IMR-90 (cell line): Measurements from ENCODE around the gene SYT6. TPM values are rescaled to one million over a fixed set of nuclear protein-coding genes. Genes with fewer than 3 reads are reported as not detected.

ENCODE experiments used
- ATAC-seq: fragments of 200-7000 bp; cut with Tn5 transposase; 2 replicates; pipeline ENCODE4 v1.9.1; 2020; ENCODE audit warnings: low read depth, mild to moderate bottlenecking, moderate library complexity
- BruUV-seq: library from RNA; stranded (reverse); fragments of 400-500 nt; replicated peaks from 2 replicates; lab custom pipeline; 2021; lab: Mats Ljungman, UMichigan
- CTCF ChIA-PET: fragments of 300-600 bp; formaldehyde crosslinking; extraction: SDS; loops from one replicate; lab custom pipeline; 2021; ENCODE audit warnings: antibody characterized with exemption; lab: Yijun Ruan, JAX
- POLR2A ChIA-PET: fragments of 300-600 bp; sonication (Branson Sonifier 250); formaldehyde crosslinking; loops from one replicate; lab custom pipeline; 2022; ENCODE audit warnings: antibody characterized with exemption; ENCODE audit not compliant: unreplicated experiment; lab: Charles Lee
- DNase-seq: peaks from one replicate; pipeline ENCODE4 v3.0.0; 2013
- H2AFZ ChIP-seq: replicated peaks from 2 replicates; pipeline ENCODE3; 2013; ENCODE audit warnings: low read length, mild to moderate bottlenecking; ENCODE audit not compliant: poor library complexity
- H2AK5ac ChIP-seq: 2 replicates; pipeline ENCODE4 v1.6.1; 2013; ENCODE audit warnings: low read depth, low read length, inconsistent platforms
- H2AK9ac ChIP-seq: replicated peaks from 2 replicates; pipeline ENCODE3; 2013; ENCODE audit warnings: mild to moderate bottlenecking, low read depth, low read length, moderate library complexity; ENCODE audit not compliant: poor library complexity
- H2BK120ac ChIP-seq: 2 replicates; pipeline ENCODE4 v1.6.1; 2013; ENCODE audit warnings: low read depth, low read length, inconsistent platforms
- H2BK15ac ChIP-seq: 3 replicates; pipeline ENCODE4 v1.6.1; 2013; ENCODE audit warnings: low read depth, low read length, inconsistent platforms
- H2BK20ac ChIP-seq: 2 replicates; pipeline ENCODE4 v1.6.1; 2013; ENCODE audit warnings: low read depth, mild to moderate bottlenecking, inconsistent platforms, low read length, moderate library complexity
- H2BK5ac ChIP-seq: 2 replicates; pipeline ENCODE4 v1.6.1; 2013; ENCODE audit warnings: mild to moderate bottlenecking, low read depth, low read length, inconsistent platforms; ENCODE audit not compliant: poor library complexity, severe bottlenecking
- H3K14ac ChIP-seq: replicated peaks from 2 replicates; pipeline ENCODE4 v1.6.1; 2013; ENCODE audit warnings: low read depth, low read length, inconsistent platforms
- H3K18ac ChIP-seq: 2 replicates; pipeline ENCODE4 v1.6.1; 2013; ENCODE audit warnings: low read depth, low read length, control low read depth
- H3K23ac ChIP-seq: 2 replicates; pipeline ENCODE4 v1.6.1; 2013; ENCODE audit warnings: low read depth, low read length, inconsistent platforms
- H3K27ac ChIP-seq: 2 replicates; pipeline ENCODE4 v1.5.1; 2013; ENCODE audit warnings: mild to moderate bottlenecking, control low read depth, low read length; ENCODE audit not compliant: insufficient read depth
- H3K27me3 ChIP-seq: 2 replicates; pipeline ENCODE4 v1.6.1; 2013; ENCODE audit warnings: low read length; ENCODE audit not compliant: control insufficient read depth, insufficient read depth
- H3K36me3 ChIP-seq: 2 replicates; pipeline ENCODE4 v1.6.1; 2013; ENCODE audit warnings: low read length, mixed read lengths; ENCODE audit not compliant: control insufficient read depth, insufficient read depth
- H3K4ac ChIP-seq: 2 replicates; pipeline ENCODE4 v1.6.1; 2013; ENCODE audit warnings: low read depth, low read length, inconsistent platforms
- H3K4me1 ChIP-seq: 2 replicates; pipeline ENCODE4 v1.6.1; 2013; ENCODE audit warnings: low read length, mixed read lengths; ENCODE audit not compliant: control insufficient read depth, insufficient read depth
- H3K4me2 ChIP-seq: 2 replicates; pipeline ENCODE4 v1.6.1; 2013; ENCODE audit warnings: low read depth, mild to moderate bottlenecking, control low read depth, low read length, moderate library complexity
- H3K4me3 ChIP-seq: 2 replicates; pipeline ENCODE4 v1.5.1; 2013; ENCODE audit warnings: low read depth, mild to moderate bottlenecking, control low read depth, low read length, moderate library complexity; ENCODE audit not compliant: insufficient read depth
- H3K56ac ChIP-seq: 2 replicates; pipeline ENCODE4 v1.6.1; 2013; ENCODE audit warnings: low read length, inconsistent platforms; ENCODE audit not compliant: insufficient read depth; ENCODE audit errors: extremely low read depth
- H3K79me1 ChIP-seq, 2 experiments: 2 replicates each; pipeline ENCODE4 v1.6.1; 2013; ENCODE audit warnings: low read length in 2 of 2, inconsistent platforms in 1 of 2, low read depth in 1 of 2
- H3K9ac ChIP-seq: 2 replicates; pipeline ENCODE4 v1.6.1; 2013; ENCODE audit warnings: low read depth, low read length, control low read depth
- H3K9me1 ChIP-seq: 2 replicates; pipeline ENCODE4 v1.6.1; 2013; ENCODE audit warnings: low read length, inconsistent platforms; ENCODE audit not compliant: insufficient read depth
- H3K9me3 ChIP-seq: 2 replicates; pipeline ENCODE4 v1.6.1; 2013; ENCODE audit warnings: low read length; ENCODE audit not compliant: control insufficient read depth, insufficient read depth
- H4K20me1 ChIP-seq: 2 replicates; pipeline ENCODE4 v1.6.1; 2013; ENCODE audit warnings: low read length, inconsistent platforms; ENCODE audit not compliant: insufficient read depth
- H4K5ac ChIP-seq: 2 replicates; pipeline ENCODE4 v1.6.1; 2013; ENCODE audit warnings: mild to moderate bottlenecking, low read depth, low read length, control low read depth
- H4K8ac ChIP-seq, 2 experiments: 2 replicates each; pipeline ENCODE4 v1.6.1; 2013; ENCODE audit warnings: low read depth in 2 of 2, low read length in 2 of 2, control low read depth in 1 of 2, inconsistent platforms in 1 of 2
- H4K91ac ChIP-seq: 2 replicates; pipeline ENCODE4 v1.6.1; 2013; ENCODE audit warnings: low read depth, low read length, inconsistent platforms; ENCODE audit not compliant: insufficient read depth
- CEBPB ChIP-seq: IDR thresholded peaks from 2 replicates; pipeline ENCODE4 v1.6.1; 2012; ENCODE audit warnings: low read depth, low read length, improper control_type of control experiment
- ELK1 ChIP-seq: fragments of 150-350 bp; IDR thresholded peaks from 2 replicates; pipeline ENCODE4 v1.6.1; 2016; ENCODE audit warnings: low read depth, mild to moderate bottlenecking, low read length, moderate library complexity, borderline replicate concordance
- FOS ChIP-seq: fragments of 150-350 bp; IDR thresholded peaks from 2 replicates; pipeline ENCODE4 v1.6.1; 2016; ENCODE audit warnings: low read depth, low read length
- MAFK ChIP-seq: IDR thresholded peaks from 2 replicates; pipeline ENCODE4 v1.6.1; 2012; ENCODE audit warnings: low read depth, low read length, improper control_type of control experiment
- NFE2L2 ChIP-seq: fragments of 150-350 bp; IDR thresholded peaks from 2 replicates; pipeline ENCODE4 v1.6.1; 2016; ENCODE audit warnings: low read depth, mild to moderate bottlenecking, low read length
- POLR2A ChIP-seq: IDR thresholded peaks from 2 replicates; pipeline ENCODE4 v1.6.1; 2012; ENCODE audit warnings: mild to moderate bottlenecking, low read depth, low read length
- RAD21 ChIP-seq: IDR thresholded peaks from 2 replicates; pipeline ENCODE4 v1.6.1; 2012; ENCODE audit warnings: low read length, improper control_type of control experiment
- RCOR1 ChIP-seq: IDR thresholded peaks from 2 replicates; pipeline ENCODE4 v1.6.1; 2012; ENCODE audit warnings: mild to moderate bottlenecking, low read length, improper control_type of control experiment; ENCODE audit not compliant: insufficient replicate concordance
- RFX5 ChIP-seq: IDR thresholded peaks from 2 replicates; pipeline ENCODE4 v1.8.0; 2012; ENCODE audit warnings: low read depth, mild to moderate bottlenecking, low read length, moderate library complexity
- SMC3 ChIP-seq: fragments of 150-350 bp; IDR thresholded peaks from 2 replicates; pipeline ENCODE4 v1.6.1; 2016; ENCODE audit warnings: low read depth, mild to moderate bottlenecking, antibody characterized with exemption, low read length, moderate library complexity
- WGBS, 2 experiments: methylation state at CpG; one replicate each; pipeline versions ENCODE4 v1.1.5 to v1.1.7; 2013; ENCODE audit warnings: missing lambda C conversion rate in 2 of 2; ENCODE audit not compliant: insufficient read length in 1 of 2; ENCODE audit errors: extremely low coverage in 2 of 2; 5-methylcytosine and 5-hydroxymethylcytosine counted together
- dilution Hi-C: fragments of 300-500 bp; cut with HindIII; formaldehyde crosslinking; loops from one replicate; pipeline ENCODE4 v1.14.3; 2018; ENCODE audit warnings: low sequenced_read_pairs; ENCODE audit not compliant: unreplicated experiment
- in situ Hi-C: fragments of 300-500 bp; cut with MboI; formaldehyde crosslinking; loops from 3 replicates; pipeline ENCODE4 v1.14.3; 2019; ENCODE audit warnings: low sequenced_read_pairs, inconsistent platforms, mixed read lengths
- intact Hi-C: fragments of 100-400 bp; cut with micrococcal nuclease; formaldehyde crosslinking; loops from 2 replicates; pipeline ENCODE4 v1.10.0; 2022
- polyA plus RNA-seq, 3 experiments: library from polyadenylated mRNA; depleted of rRNA; stranded (reverse); fragments of >200 nt; gene quantifications; 2 replicates each; pipeline ENCODE4 v1.2.3, GENCODE V29; 2012; ENCODE audit warnings: low replicate concordance in 1 of 3
- total RNA-seq: library from RNA; depleted of rRNA; stranded (reverse); fragments of >200 nt; gene quantifications from 2 replicates; pipeline ENCODE4 v1.2.3, GENCODE V29; 2012
- TF ChIP-seq, protein P1 (sequence below): fragments of 150-350 bp; IDR thresholded peaks from 2 replicates; pipeline ENCODE4 v1.6.1; 2017; ENCODE audit warnings: mild to moderate bottlenecking, antibody characterized with exemption, low read length, low read depth

SYT6 gene
- total and polyA plus RNA-seq, 2 of the 4 experiments (the other 2 are of a cell fraction), result not detected

DNA sequence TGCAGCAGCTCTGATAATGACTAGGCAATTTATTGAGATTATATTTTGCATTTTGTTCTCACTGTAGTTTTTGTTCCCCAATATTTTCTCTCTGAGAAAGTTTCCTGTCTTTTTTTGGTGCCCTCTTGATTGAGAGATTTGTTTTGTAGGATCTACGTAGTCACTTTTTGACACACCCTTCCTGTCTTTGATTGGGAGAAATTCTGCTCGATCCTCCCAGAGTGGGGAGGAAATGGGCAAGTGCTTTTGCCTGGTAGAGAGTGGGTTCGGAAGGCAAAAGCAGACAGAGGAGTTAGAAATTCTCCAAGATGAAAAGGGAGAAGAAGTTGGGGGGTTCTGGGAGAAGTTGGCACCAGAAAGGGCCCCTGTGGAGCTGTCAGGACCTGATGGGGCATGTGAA, 42.1 kb upstream of the SYT6 start:
- Histone ChIP-seq H3K9ac (no peak overlapping the region), H3K4me2 (no peak overlapping the region), H2BK20ac (no peak overlapping the region), H2BK15ac (no peak overlapping the region), H3K9me3 (no peaks in the 10 kb centered on the region), H3K4me3 (no peak overlapping the region), H4K5ac (no peak overlapping the region), H4K91ac (no peak overlapping the region), H3K56ac (no peak overlapping the region), H3K36me3 (no peaks in the 10 kb centered on the region), H4K20me1 (no peaks in the 10 kb centered on the region), H2AFZ (no peak overlapping the region), H3K79me1 (no peaks in the 10 kb centered on the region), H3K4ac (no peak overlapping the region), H3K27ac (no peak overlapping the region), H2BK5ac (no peak overlapping the region), H3K27me3 (peaks cover 3% of the 10 kb centered on the region; the same call in 1 of the 2 replicates), H3K14ac (no peak overlapping the region), H2AK5ac (no peak overlapping the region), H3K18ac (no peak overlapping the region), H3K23ac (no peak overlapping the region), H4K8ac (no peak overlapping the region), H3K9me1 (no peaks in the 10 kb centered on the region), H2BK120ac (no peak overlapping the region), H2AK9ac (no peak overlapping the region), H3K4me1 (no peaks in the 10 kb centered on the region)
- ChIA-PET POLR2A (no interaction called here), CTCF (no interaction called here)
- TF ChIP-seq RCOR1 (no peak), POLR2A (no peak), NFE2L2 (no peak), ELK1 (no peak), RFX5 (no peak), CEBPB (no peak), MAFK (no peak), FOS (no peak), SMC3 (no peak), RAD21 (no peak)
- TF ChIP-seq, protein P1, sequence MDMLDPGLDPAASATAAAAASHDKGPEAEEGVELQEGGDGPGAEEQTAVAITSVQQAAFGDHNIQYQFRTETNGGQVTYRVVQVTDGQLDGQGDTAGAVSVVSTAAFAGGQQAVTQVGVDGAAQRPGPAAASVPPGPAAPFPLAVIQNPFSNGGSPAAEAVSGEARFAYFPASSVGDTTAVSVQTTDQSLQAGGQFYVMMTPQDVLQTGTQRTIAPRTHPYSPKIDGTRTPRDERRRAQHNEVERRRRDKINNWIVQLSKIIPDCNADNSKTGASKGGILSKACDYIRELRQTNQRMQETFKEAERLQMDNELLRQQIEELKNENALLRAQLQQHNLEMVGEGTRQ, result no peak
- in situ Hi-C loops, result no loop called here
- BruUV-seq, result no TSS peak
- ATAC-seq (no peak), DNase-seq (no peak)
- dilution Hi-C loops, result no loop called here
- intact Hi-C loops, result no loop called here
- 60% methylated on average over 1 of the region's 3 CpGs; no CpG with 5 or more reads in 1 of the 2 experiments for WGBS, 2 experiments
